Activated T-helper 1 cell treated with anti-CD3 and anti-CD28 coated beads, Interleukin-12 subunit alpha, Interleukin-12 subunit beta, Interleukin-2, Interleukin-4 antibody, amounts not matched to agents 30 ng/mL and 10 ng/mL and 1 ng/mL, durations not matched to agents 14 hours and 24 hours and 36 hours (primary cell): ENCODE data around the gene VAV2. TPM values are rescaled to one million over a fixed set of nuclear protein-coding genes. Genes with fewer than 3 reads are reported as not detected.
"Not testable (repeated sequence)": the region's sequence is repeated elsewhere in the genome, so short reads cannot be mapped to it uniquely, and the experiment has no call there.

Source experiments
- DNase-seq: peaks from one replicate; pipeline ENCODE4 v3.0.0; 2021; ENCODE audit warnings: low spot score
- H3K27ac Mint-ChIP-seq: one replicate; pipeline ENCODE4 v1.8.0; 2021; ENCODE audit warnings: mild to moderate bottlenecking, mixed read lengths
- H3K27me3 Mint-ChIP-seq: one replicate; pipeline ENCODE4 v1.8.0; 2022; ENCODE audit warnings: mild to moderate bottlenecking, moderate library complexity, mixed read lengths; ENCODE audit not compliant: insufficient read depth
- H3K36me3 Mint-ChIP-seq: one replicate; pipeline ENCODE4 v1.8.0; 2021; ENCODE audit warnings: low read depth, mixed read lengths
- H3K4me1 Mint-ChIP-seq: one replicate; pipeline ENCODE4 v1.8.0; 2021; ENCODE audit warnings: low read depth, mixed read lengths
- H3K4me3 Mint-ChIP-seq: one replicate; pipeline ENCODE4 v1.8.0; 2021; ENCODE audit warnings: mild to moderate bottlenecking, moderate library complexity, mixed read lengths
- H3K9me3 Mint-ChIP-seq: one replicate; pipeline ENCODE4 v1.8.0; 2021; ENCODE audit warnings: mixed read lengths
- intact Hi-C: fragments of 100-400 bp; cut with micrococcal nuclease; formaldehyde crosslinking; loops from one replicate; pipeline ENCODE4 v1.15.1; 2024
- total RNA-seq: library from RNA; stranded (reverse); gene quantifications from 2 replicates; pipeline ENCODE4 v1.2.3, GENCODE V29; 2022

The VAV2 gene
- total RNA-seq, 1 donor from 2014 or later = 5.8 TPM

DNA sequence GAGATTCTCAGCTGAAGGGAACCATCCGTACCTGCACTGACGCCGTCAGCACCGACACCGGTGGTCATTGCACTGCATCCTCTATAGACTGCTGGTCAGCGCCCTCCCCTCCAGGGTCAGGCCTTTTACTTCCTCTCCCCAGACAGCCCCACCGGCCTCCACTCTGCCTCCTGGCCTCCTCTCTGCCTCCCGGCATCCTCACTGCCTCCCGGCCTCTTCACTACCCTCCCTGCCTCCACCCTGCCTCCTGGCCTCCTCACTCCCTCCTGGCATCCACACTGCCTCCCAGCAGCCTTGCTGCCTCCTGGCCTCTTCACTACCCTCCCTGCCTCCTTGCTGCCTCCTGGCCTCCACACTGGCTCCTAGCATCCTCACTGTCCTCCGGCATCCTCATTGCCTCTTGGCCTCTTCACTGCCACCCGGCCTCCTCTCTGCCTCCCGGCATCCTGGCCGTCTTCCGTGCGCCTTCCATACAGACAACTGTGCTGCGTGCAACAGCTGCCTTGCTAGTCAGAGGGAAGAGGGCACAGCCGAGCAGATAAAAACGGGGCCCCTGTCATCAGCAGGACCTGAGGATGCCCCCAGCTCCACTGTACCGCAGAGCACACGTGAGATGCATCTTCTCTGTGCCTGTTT lies 62.0 kb downstream of the VAV2 start:
- H3K27ac Mint-ChIP-seq = no peak overlapping the region
- no peaks in the 10 kb centered on the region for H3K4me1 Mint-ChIP-seq
- H3K9me3 Mint-ChIP-seq = no peaks in the 10 kb centered on the region
- DNase-seq = no peak
- intact Hi-C loops = no loop called here
- no peaks in the 10 kb centered on the region for H3K27me3 Mint-ChIP-seq
- H3K4me3 Mint-ChIP-seq = no peak overlapping the region
- no peaks in the 10 kb centered on the region for H3K36me3 Mint-ChIP-seq

DNA sequence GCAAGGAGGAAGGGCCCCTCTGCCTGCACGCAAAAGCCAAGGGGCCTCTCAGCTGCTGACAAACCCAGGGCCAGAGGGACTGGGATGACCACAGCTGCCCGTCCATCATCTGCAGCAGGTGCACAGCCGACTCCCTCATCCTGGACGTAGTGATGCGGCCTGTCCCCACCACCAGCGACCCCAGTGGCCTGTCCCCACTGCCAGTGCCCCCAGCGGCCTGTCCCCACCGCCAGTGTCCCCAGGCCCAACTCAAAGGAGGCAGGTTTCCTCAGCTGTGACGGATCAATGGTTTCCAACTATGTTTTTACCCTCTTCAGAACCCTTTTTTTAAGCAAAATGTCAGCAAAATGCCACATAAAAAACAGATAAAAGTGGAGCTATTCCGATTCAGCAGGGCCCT lies 62.5 kb downstream of the VAV2 start:
- H3K4me3 Mint-ChIP-seq = no peak overlapping the region
- H3K36me3 Mint-ChIP-seq = no peaks in the 10 kb centered on the region
- H3K27ac Mint-ChIP-seq = no peak overlapping the region
- intact Hi-C loops = no loop called here
- H3K4me1 Mint-ChIP-seq = no peaks in the 10 kb centered on the region
- no peak for DNase-seq
- H3K27me3 Mint-ChIP-seq = no peaks in the 10 kb centered on the region
- H3K9me3 Mint-ChIP-seq = no peaks in the 10 kb centered on the region

GRCh38 chr9:133928248-133928764 lies 63.8 kb downstream of the VAV2 start:
- DNase-seq = no peak
- H3K36me3 Mint-ChIP-seq = no peaks in the 10 kb centered on the region
- H3K27ac Mint-ChIP-seq = no peak overlapping the region
- H3K4me1 Mint-ChIP-seq = no peaks in the 10 kb centered on the region
- no peaks in the 10 kb centered on the region for H3K9me3 Mint-ChIP-seq
- no peaks in the 10 kb centered on the region for H3K27me3 Mint-ChIP-seq
- H3K4me3 Mint-ChIP-seq = no peak overlapping the region
- intact Hi-C loops = no loop called here

GRCh38 chr9:133927041-133927440 lies 65.1 kb downstream of the VAV2 start:
- H3K27ac Mint-ChIP-seq = no peak overlapping the region
- no peaks in the 10 kb centered on the region for H3K4me1 Mint-ChIP-seq
- intact Hi-C loops = no loop called here
- H3K36me3 Mint-ChIP-seq = no peaks in the 10 kb centered on the region
- no peak for DNase-seq
- H3K4me3 Mint-ChIP-seq = no peak overlapping the region
- H3K27me3 Mint-ChIP-seq = no peaks in the 10 kb centered on the region
- no peaks in the 10 kb centered on the region for H3K9me3 Mint-ChIP-seq

- no peaks in the 10 kb centered on the region for H3K9me3 Mint-ChIP-seq
- H3K27me3 Mint-ChIP-seq = no peaks in the 10 kb centered on the region
- no peak for DNase-seq
- H3K4me3 Mint-ChIP-seq = no peak overlapping the region
- no peaks in the 10 kb centered on the region for H3K4me1 Mint-ChIP-seq
- H3K36me3 Mint-ChIP-seq = no peaks in the 10 kb centered on the region
- intact Hi-C loops = no loop called here
- no peak overlapping the region for H3K27ac Mint-ChIP-seq
These were observed 65.8 kb downstream of the VAV2 start for GRCh38 chr9:133926165-133926856.

DNA sequence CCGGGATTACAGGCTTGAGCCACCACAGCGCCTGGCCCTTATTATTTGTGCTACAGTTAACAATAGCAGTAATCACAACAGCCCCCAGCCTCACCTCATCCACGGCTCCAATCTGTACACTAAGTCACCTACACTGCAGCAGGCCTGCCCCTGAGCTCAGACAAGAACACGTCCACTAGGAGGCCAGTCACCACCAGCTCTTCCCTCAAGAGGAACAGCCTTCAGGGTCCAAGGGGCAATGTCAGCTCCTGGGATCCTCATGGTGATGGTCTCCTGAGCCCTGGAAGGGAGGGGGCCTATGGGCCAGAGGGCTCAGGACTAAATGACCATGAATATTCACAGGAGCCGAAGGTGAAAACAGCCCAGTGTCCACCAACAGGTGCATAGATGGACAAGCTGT lies 67.7 kb downstream of the VAV2 start:
- Mint-ChIP-seq H3K27ac (no peak overlapping the region), H3K4me1 (no peaks in the 10 kb centered on the region), H3K27me3 (no peaks in the 10 kb centered on the region), H3K4me3 (no peak overlapping the region), H3K9me3 (no peaks in the 10 kb centered on the region), H3K36me3 (no peaks in the 10 kb centered on the region)
- DNase-seq = no peak
- intact Hi-C loops = no loop called here

DNA sequence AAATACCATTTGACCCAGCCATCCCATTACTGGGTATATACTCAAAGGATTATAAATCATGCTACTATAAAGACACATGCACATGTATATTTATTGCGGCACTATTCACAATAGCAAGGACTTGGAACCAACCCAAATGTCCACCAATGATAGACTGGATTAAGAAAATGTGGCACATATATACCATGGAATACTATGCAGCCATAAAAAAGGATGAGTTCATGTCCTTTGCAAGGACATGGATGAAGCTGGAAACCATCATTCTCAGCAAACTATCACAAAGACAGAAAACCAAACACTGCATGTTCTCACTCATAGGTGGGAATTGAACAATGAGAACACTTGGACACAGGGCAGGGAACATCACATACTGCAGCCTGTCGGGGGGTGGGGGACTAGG lies 68.5 kb downstream of the VAV2 start:
- H3K36me3 Mint-ChIP-seq, H3K9me3 Mint-ChIP-seq, H3K27me3 Mint-ChIP-seq, H3K4me3 Mint-ChIP-seq, H3K4me1 Mint-ChIP-seq, DNase-seq, H3K27ac Mint-ChIP-seq, intact Hi-C loops: not testable (repeated sequence)

- H3K27me3 Mint-ChIP-seq = no peaks in the 10 kb centered on the region
- no peaks in the 10 kb centered on the region for H3K4me1 Mint-ChIP-seq
- no peaks in the 10 kb centered on the region for H3K9me3 Mint-ChIP-seq
- DNase-seq = no peak
- H3K36me3 Mint-ChIP-seq = no peaks in the 10 kb centered on the region
- no peak overlapping the region for H3K27ac Mint-ChIP-seq
- H3K4me3 Mint-ChIP-seq = no peak overlapping the region
- intact Hi-C loops = no loop called here
These were observed 70.3 kb downstream of the VAV2 start for GRCh38 chr9:133921866-133922265.

DNA sequence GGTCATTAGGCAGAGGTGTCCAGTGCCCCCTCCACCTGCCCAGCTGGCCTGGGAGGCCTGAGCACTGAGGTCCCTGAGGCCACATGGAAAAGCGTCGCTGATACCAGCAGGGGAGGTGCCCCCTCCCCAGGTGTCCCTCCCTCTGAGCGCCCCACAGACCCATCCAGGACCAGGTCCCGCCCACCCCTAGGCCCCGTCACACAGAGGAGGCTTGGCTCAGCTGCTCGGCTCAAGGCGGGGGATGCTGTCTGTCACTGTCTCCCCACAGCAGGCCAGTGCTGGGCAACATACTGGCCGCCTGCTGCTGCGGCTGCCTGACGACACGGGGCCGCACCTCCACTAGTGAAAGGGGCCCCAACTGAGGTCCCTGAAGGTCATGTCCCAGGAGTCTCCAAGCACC lies 71.7 kb downstream of the VAV2 start:
- no peak for DNase-seq
- no peak overlapping the region for H3K4me3 Mint-ChIP-seq
- no peak overlapping the region for H3K27ac Mint-ChIP-seq
- H3K9me3 Mint-ChIP-seq = no peaks in the 10 kb centered on the region
- no peaks in the 10 kb centered on the region for H3K36me3 Mint-ChIP-seq
- intact Hi-C loops = no loop called here
- H3K27me3 Mint-ChIP-seq = no peaks in the 10 kb centered on the region
- no peaks in the 10 kb centered on the region for H3K4me1 Mint-ChIP-seq

GRCh38 chr9:133919253-133920115 lies 72.6 kb downstream of the VAV2 start:
- Mint-ChIP-seq H3K36me3 (no peaks in the 10 kb centered on the region), H3K4me3 (no peak overlapping the region), H3K4me1 (no peaks in the 10 kb centered on the region), H3K9me3 (no peaks in the 10 kb centered on the region), H3K27me3 (no peaks in the 10 kb centered on the region), H3K27ac (no peak overlapping the region)
- no peak for DNase-seq
- intact Hi-C loops = no loop called here

DNA sequence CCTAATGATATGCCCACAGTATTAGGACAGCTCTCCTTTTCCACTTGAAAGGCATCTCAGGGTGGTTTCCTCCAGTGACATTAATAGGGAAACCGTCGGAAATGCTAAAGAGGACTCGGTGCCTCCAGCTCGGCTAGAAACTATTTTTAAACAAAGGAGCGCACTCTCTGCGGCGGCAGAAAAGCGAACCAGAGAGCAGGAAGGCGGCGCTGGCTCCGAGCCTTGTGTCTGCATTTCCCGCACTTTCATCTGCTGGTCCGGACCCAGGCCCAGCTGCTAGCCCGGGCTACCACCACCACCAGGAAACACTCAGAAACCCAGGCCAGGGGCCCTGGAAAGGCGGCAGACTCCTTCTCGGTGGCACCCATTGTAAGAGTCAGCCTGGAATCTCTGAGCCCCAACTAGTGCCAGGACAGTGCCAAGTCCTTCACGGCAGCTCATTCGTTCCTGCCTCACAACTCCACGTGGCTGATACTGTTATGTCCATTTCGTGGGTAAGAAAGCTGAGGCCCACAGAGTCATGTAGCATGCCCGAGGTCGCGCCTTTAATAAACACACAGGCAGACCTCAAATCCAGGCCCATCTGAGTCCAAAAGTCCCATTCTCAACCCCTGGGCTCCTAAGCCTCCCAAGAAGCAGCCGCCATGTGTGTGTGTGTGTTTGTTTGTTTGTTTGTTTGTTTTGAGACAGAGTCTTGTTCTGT lies 73.9 kb downstream of the VAV2 start:
- Mint-ChIP-seq H3K4me3 (no peak overlapping the region), H3K4me1 (no peaks in the 10 kb centered on the region), H3K36me3 (no peaks in the 10 kb centered on the region), H3K27me3 (no peaks in the 10 kb centered on the region), H3K9me3 (no peaks in the 10 kb centered on the region), H3K27ac (no peak overlapping the region)
- intact Hi-C loops = no loop called here
- DNase-seq = no peak

- intact Hi-C loops = no loop called here
- DNase-seq = no peak
- Mint-ChIP-seq H3K9me3 (no peaks in the 10 kb centered on the region), H3K27me3 (no peaks in the 10 kb centered on the region), H3K36me3 (no peaks in the 10 kb centered on the region), H3K27ac (no peak overlapping the region), H3K4me3 (no peak overlapping the region), H3K4me1 (no peaks in the 10 kb centered on the region)
These were observed 74.7 kb downstream of the VAV2 start for GRCh38 chr9:133917375-133917774.

- Mint-ChIP-seq H3K36me3 (no peaks in the 10 kb centered on the region), H3K4me3 (no peak overlapping the region), H3K27me3 (no peaks in the 10 kb centered on the region), H3K27ac (no peak overlapping the region), H3K4me1 (no peaks in the 10 kb centered on the region), H3K9me3 (no peaks in the 10 kb centered on the region)
- intact Hi-C loops = no loop called here
- DNase-seq = no peak
These were observed 76.0 kb downstream of the VAV2 start for GRCh38 chr9:133916159-133916541.
